A549 treated with CORT108297 at 1 μM for 4 hours (cell line): Measurements from ENCODE around the gene PCED1A. TPM values are rescaled to one million over a fixed set of nuclear protein-coding genes. Genes with fewer than 3 reads are reported as not detected.

Experiments used
- total RNA-seq: library from RNA; stranded (reverse); fragments of 200-300 nt; extraction: Qiagen RNA extraction; gene quantifications from 5 replicates; pipeline ENCODE4 v1.2.3, GENCODE V29; 2022

Gene PCED1A
- 18.7 to 33.4 TPM (median 30.2 TPM) in 5 replicates for total RNA-seq

GRCh38 chr20:2840138-2840966 is at the start of gene PCED1A, which contains the start of gene VPS16:
PCED1A (minus strand) TSS chr20:2840655; CDS start chr20:2839912, 743 bp downstream.
VPS16 (plus strand) TSS chr20:2840745; CDS start chr20:2840775, 30 bp downstream.

GRCh38 chr20:2873010-2873746 is 32.7 kb upstream of the PCED1A start, which contains the start of gene PTPRA:
PTPRA (plus strand) TSS chr20:2873481; CDS start chr20:2964278, 90,797 bp downstream.

GRCh38 chr20:2816030-2816582 is 24.3 kb downstream of the PCED1A start, which contains the start of gene TMEM239:
TMEM239 (plus strand) TSS chr20:2816364; CDS start chr20:2816555, 191 bp downstream.

GRCh38 chr20:2814587-2815051 is 25.8 kb downstream of the PCED1A start, which contains the start of gene C20orf141:
C20orf141 (plus strand) TSS chr20:2814987; CDS start chr20:2815185, 198 bp downstream.

DNA sequence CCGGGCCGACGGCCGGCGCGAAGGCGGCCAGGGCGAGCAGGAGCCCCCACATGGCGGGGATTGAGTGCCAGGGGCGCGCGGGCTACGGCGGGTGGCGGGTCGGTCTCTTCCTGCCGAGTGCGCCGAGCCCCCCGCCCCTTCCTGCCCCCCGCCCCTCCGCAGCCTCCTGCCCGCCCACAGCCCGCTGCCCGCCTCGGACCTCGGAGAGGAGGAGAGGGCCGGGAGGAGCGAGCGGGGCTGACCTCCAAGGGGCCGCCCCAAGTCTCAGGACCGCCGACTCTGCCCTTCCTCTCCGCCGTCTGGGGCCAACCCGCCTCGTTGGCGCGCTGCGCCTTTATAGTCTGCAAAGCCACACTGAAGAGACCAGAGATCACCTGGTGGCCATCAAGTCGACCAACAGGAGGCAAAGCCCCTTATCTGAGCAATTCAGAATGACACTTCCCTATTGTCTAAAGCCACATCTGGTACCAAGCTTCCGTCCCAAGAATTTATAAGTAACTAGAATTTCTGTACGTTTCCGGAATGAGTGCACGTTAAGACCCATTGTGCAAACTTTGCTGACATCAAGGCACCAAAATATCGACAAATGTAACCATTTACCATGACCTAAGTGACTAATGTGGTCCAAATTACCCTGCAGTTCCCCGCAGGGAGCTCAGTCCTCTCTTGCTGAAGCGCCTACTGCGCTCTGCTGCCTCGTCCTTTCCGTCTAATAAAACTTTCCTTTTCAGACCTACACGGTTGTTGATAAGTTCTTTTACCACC is 39.8 kb downstream of the PCED1A start, which contains the start of gene CPXM1:
Gene CPXM1, minus strand, starts transcription at position 107 of the 765 bp plus-strand sequence. Its CDS starts 55 bp downstream, at position 52.

Other genes starting within 250 kb of the PCED1A start
- gene NOP56, start 188.0 kb downstream of the PCED1A start, total RNA-seq = 565 to 652 TPM (median 610 TPM) in 5 replicates
- gene IDH3B, start 176.4 kb downstream of the PCED1A start, total RNA-seq = 126 to 138 TPM (median 135 TPM) in 5 replicates
- gene EBF4, start 147.9 kb downstream of the PCED1A start, total RNA-seq = 2.5 to 3.9 TPM (median 3.0 TPM) in 5 replicates
- gene CPXM1, start 40.0 kb downstream of the PCED1A start, total RNA-seq = 0.02 TPM in 1 of 5 replicates, not detected in the others
- 0.28 to 0.44 TPM (median 0.38 TPM) in 4 of 5 replicates, not detected in the other for gene C20orf141, start 25.7 kb downstream of the PCED1A start, total RNA-seq
- not detected in 5 replicates for gene TMEM239, start 24.3 kb downstream of the PCED1A start, total RNA-seq
- 23.5 to 36.6 TPM (median 32.9 TPM) in 5 replicates for gene VPS16, start 90 bp upstream of the PCED1A start, total RNA-seq
- 30.7 to 38.2 TPM (median 37.8 TPM) in 5 replicates for gene PTPRA, start 32.8 kb upstream of the PCED1A start, total RNA-seq
- 0.12 to 0.53 TPM (median 0.26 TPM) in 4 of 5 replicates, not detected in the other for gene GNRH2, start 203.0 kb upstream of the PCED1A start, total RNA-seq
- 105 to 165 TPM (median 158 TPM) in 5 replicates for gene MRPS26, start 205.4 kb upstream of the PCED1A start, total RNA-seq
- gene OXT, start 231.0 kb upstream of the PCED1A start, total RNA-seq = not detected in 5 replicates
- gene AVP, start 244.1 kb upstream of the PCED1A start, total RNA-seq = not detected in 5 replicates